Measurements from ENCODE around the gene BCAS3. TPM values are rescaled to one million over a fixed set of nuclear protein-coding genes. Genes with fewer than 3 reads are reported as not detected.

The BCAS3 gene
- polyA plus RNA-seq, 3 donors, result 10.3 to 19.1 (median 14.7) TPM

DNA sequence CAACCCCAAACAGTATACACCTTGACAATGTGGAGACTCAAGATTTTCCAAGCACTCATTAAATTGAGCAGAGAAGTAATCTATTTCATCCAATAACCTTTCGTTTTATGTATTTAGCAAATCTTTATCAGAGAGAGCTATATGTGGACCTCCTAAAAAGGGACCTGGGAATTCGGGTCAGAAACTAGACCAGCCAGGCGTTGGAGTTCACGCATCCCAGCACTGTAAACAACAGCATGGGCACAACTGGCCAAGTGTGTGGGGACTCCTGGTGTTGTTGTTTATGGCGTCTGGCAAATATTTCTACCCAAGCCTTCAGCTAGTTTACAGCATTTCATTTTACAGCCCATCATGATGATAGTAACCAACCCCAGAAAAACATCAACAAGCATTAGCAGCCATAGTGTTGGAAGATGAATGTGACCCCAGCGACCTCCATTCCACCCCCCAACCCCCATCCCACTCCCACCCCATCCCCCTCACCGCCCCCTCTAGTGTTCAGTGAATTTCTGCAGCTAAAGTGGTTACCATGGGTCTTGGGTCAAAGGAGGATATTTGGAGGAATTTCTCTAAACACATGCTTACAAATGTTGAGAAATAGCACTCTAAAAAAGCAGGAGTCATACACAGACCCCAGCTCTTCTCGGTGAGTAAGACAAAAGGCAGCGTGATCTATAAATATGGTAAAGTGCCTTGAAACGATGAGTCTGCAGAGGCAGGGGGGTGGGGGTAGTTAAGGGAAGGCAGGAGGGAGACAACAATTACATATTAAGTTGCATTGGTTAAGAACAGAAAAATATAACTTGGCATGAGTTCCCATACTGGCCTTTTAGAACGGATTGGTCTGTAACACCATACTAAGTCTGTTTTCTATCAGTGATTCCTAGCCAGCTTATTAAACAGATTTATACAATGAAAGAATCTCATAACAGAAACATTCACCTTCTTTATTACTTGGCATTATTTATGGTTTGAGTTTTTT lies 630.5 kb downstream of the BCAS3 start:
- Histone ChIP-seq H3K27ac (ENCODE audit: low read depth in 1 of 2, low read length in 2 of 2) (no peak overlapping the region), H2AFZ (ENCODE audit: insufficient read depth, low read depth, low read length, poor library complexity, severe bottlenecking) (no peak overlapping the region), H3K36me3 (replicated peaks in 1 of 2; ENCODE audit: control insufficient read depth in 1 of 2, insufficient read depth in 2 of 2, low read length in 2 of 2) (no peaks in the 10 kb centered on the region), H3K4me1 (ENCODE audit: control insufficient read depth in 1 of 2, insufficient read depth in 2 of 2, low read length in 2 of 2) (no peaks in the 10 kb centered on the region), H3K79me2 (ENCODE audit: insufficient read depth, low read length) (no peaks in the 10 kb centered on the region), H4K20me1 (ENCODE audit: insufficient read depth, low read length) (no peaks in the 10 kb centered on the region), H3K9me3 (replicated peaks in 1 of 2; ENCODE audit: control insufficient read depth in 1 of 2, insufficient read depth in 1 of 2, low read length in 2 of 2) (no peaks in the 10 kb centered on the region), H3K9ac (ENCODE audit: insufficient read depth, low read length, poor library complexity, severe bottlenecking) (no peak overlapping the region), H3K4me2 (replicated peaks; ENCODE audit: extremely low read depth, low read length, poor library complexity, severe bottlenecking) (no peak overlapping the region), H3K27me3 (ENCODE audit: control insufficient read depth in 2 of 2, insufficient read depth in 2 of 2, low read length in 2 of 2) (no peaks in the 10 kb centered on the region), H3K4me3 (replicated peaks in 1 of 3; ENCODE audit: low read depth in 2 of 3, low read length in 3 of 3) (no peak overlapping the region)
- Mint-ChIP-seq H3K4me3 (no peak overlapping the region), H3K36me3 (no peaks in the 10 kb centered on the region), H3K27ac (no peak overlapping the region), H3K27me3 (ENCODE audit: low read depth in 3 of 3) (peaks cover 0 to 2% (median 1%) of the 10 kb centered on the region in 3 donors), H3K9me3 (peaks cover 0 to 5% (median 0%) of the 10 kb centered on the region in 7 donors), H3K4me1 (no peaks in the 10 kb centered on the region)
- no peak for DNase-seq
- WGBS (ENCODE audit: insufficient coverage), result 100% methylated on average over 1 of the region's 11 CpGs
- intact Hi-C loops (cut with micrococcal nuclease), result no loop called here
- TF ChIP-seq CTCF (IDR thresholded peaks at IDR 0.05), result no peak

GRCh38 chr17:61309362-61310256 lies 632.0 kb downstream of the BCAS3 start:
- no peaks in the 10 kb centered on the region for H3K36me3 Mint-ChIP-seq
- 97% methylated on average over 6 of the region's 13 CpGs for WGBS (ENCODE audit: insufficient coverage)

More at GRCh38 chr17:61309362-61310256, 632.0 kb downstream of the BCAS3 start:
- no peak for TF ChIP-seq CTCF (IDR thresholded peaks at IDR 0.05)
- Histone ChIP-seq H3K79me2 (ENCODE audit: insufficient read depth, low read length) (no peaks in the 10 kb centered on the region), H3K4me1 (ENCODE audit: control insufficient read depth in 1 of 2, insufficient read depth in 2 of 2, low read length in 2 of 2) (no peaks in the 10 kb centered on the region), H3K27me3 (ENCODE audit: control insufficient read depth in 2 of 2, insufficient read depth in 2 of 2, low read length in 2 of 2) (no peaks in the 10 kb centered on the region), H3K36me3 (replicated peaks in 1 of 2; ENCODE audit: control insufficient read depth in 1 of 2, insufficient read depth in 2 of 2, low read length in 2 of 2) (no peaks in the 10 kb centered on the region), H2AFZ (ENCODE audit: insufficient read depth, low read depth, low read length, poor library complexity, severe bottlenecking) (no peak overlapping the region), H3K9ac (ENCODE audit: insufficient read depth, low read length, poor library complexity, severe bottlenecking) (no peak overlapping the region), H3K4me2 (replicated peaks; ENCODE audit: extremely low read depth, low read length, poor library complexity, severe bottlenecking) (no peak overlapping the region), H3K27ac (ENCODE audit: low read depth in 1 of 2, low read length in 2 of 2) (no peak overlapping the region), H4K20me1 (ENCODE audit: insufficient read depth, low read length) (no peaks in the 10 kb centered on the region), H3K4me3 (replicated peaks in 1 of 3; ENCODE audit: low read depth in 2 of 3, low read length in 3 of 3) (no peak overlapping the region), H3K9me3 (replicated peaks in 1 of 2; ENCODE audit: control insufficient read depth in 1 of 2, insufficient read depth in 1 of 2, low read length in 2 of 2) (no peaks in the 10 kb centered on the region)
- no peak overlapping the region for H3K4me3 Mint-ChIP-seq
- H3K9me3 Mint-ChIP-seq, result peaks cover 0 to 5% (median 0%) of the 10 kb centered on the region in 7 donors
- intact Hi-C loops (cut with micrococcal nuclease), result no loop called here
- H3K27me3 Mint-ChIP-seq (ENCODE audit: low read depth in 3 of 3), result peaks cover 0 to 2% (median 1%) of the 10 kb centered on the region in 3 donors
- no peaks in the 10 kb centered on the region for H3K4me1 Mint-ChIP-seq
- peak overlapping the region in 1 of 7 donors; percentile 20 for H3K27ac Mint-ChIP-seq
- no peak for DNase-seq

Measured in CD14-positive monocyte (primary cell).